GM18502 (cell line): ENCODE measurements around the gene SDK1.
"Not testable (repeated sequence)": the region's sequence is repeated elsewhere in the genome, so short reads cannot be mapped to it uniquely, and the experiment has no call there.

ENCODE experiments used
- ATAC-seq: cut with Tn5 transposase; IDR thresholded peaks from one replicate; pipeline ENCODE4 v1.9.1; 2021; ENCODE audit warnings: mild to moderate bottlenecking; ENCODE audit not compliant: unreplicated experiment, poor library complexity

The SDK1 gene

DNA sequence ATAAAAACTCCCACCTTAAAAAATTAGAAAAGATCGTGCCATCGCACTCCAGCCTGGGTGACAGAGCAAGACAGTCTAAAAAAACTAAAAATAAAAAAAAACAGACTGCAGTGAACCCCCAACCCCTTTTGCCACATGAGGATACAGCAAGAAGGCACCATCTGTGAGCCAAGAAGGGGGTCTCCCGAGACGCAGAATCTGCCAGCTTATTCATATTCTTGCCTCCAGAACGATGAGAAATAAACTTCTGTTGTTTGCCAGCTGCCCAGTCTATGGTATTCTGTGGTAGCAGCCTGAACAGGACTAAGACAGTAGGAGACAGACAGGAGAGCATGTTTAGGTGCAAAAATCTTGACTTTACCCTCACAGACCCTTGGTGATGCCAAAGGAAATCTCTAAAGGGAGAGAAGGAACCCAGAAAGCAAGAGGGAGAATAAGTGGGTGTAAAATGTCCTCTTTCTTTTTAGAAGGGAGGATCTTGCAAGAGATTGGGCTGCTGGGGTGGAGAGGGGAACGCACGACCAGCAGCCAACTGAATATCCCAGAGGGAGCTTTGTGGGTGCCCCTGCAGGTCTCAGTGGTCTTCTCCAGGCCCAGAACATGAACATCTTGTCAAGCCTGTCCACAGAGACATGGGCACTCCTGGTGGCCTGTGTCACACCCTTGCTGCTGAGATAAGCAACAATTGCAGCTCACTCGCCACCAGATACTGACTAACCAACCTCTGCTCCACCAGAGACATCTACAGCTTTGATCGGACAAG, 980.4 kb downstream of the SDK1 start:
- no peak for ATAC-seq

DNA sequence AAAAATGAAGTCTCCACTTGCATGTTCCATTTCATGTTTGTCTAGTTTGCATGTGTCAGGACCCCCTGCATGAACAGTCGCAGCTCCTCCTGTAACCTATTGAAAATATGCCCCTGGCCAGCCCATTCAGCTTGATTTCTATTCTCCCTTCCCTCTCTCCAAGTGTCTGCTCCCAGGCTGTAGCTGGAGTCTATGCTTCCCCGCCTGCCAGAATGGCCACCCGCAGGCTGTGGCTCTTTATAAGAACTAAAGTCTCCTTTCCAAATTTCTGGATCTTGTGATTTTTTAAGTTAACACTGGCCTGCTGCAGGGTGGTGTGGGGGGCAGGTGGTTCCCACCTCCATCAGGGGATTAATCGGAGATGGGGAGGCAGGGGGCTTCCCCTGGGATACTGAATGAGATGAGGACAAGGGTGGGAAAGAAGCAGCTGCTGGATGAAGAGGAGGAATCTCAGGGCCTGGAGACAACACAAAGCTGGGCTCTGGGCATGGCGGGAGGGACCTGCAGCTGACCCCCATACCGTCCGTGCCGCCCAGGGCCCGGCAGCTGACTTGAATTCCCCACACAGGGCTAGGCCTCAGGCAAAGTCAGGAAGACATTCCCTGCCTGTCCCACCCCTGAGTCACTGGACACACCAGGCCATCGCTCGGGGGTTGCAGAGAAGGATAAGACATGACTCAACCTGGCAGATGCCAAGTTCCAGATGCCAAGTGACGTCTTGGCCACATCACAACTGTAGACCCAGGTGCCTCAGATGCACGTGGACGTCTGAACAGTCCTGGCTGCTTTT, 981.6 kb downstream of the SDK1 start:
- no peak for ATAC-seq

DNA sequence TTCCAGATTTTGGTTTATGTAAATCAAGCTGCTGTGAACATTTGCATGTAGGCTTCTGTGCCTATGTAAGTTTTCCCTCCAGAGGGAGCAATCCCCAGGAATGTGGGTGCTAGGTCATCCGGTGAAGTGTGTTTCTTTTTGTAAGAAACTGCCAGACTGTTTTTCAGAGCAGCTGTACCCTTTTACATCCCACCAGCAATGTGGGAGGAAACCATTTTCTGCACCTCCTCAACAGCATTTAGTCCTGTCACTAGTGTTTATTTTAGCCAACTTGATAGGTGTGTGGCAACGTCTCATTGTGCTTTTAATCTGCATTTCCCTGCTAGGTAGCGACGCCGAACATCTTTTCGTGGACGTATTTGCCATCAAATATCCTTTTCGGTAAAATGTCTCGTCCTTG, 985.3 kb downstream of the SDK1 start:
- no peak for ATAC-seq

DNA sequence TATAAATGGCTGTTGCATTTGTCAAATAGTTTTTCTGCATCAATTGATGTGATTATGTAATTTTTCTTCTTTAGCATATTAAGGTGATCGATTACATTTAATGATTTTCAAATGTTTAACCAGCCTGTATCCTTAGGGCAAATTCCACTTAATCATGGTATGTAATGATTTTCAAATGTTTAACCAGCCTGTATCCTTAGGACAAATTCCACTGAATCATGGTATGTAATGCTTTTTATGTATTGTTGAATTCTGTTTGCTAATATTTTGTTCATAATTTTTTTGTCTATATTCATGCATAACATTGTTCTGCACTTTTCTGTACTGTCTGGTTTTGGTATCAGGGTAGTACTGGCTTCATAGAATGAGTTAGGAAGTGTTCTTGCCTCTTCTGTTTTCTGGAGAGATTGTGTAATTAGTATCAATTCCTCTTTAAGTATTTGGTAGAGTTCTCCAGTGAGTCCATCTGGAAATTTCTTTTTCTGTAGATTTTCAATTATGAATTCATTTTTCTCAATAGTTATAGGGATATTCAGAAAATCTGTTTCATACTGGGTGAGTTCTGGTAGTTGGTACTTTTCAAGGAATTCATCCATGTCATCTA, 987.8 kb downstream of the SDK1 start:
- no peak for ATAC-seq

DNA sequence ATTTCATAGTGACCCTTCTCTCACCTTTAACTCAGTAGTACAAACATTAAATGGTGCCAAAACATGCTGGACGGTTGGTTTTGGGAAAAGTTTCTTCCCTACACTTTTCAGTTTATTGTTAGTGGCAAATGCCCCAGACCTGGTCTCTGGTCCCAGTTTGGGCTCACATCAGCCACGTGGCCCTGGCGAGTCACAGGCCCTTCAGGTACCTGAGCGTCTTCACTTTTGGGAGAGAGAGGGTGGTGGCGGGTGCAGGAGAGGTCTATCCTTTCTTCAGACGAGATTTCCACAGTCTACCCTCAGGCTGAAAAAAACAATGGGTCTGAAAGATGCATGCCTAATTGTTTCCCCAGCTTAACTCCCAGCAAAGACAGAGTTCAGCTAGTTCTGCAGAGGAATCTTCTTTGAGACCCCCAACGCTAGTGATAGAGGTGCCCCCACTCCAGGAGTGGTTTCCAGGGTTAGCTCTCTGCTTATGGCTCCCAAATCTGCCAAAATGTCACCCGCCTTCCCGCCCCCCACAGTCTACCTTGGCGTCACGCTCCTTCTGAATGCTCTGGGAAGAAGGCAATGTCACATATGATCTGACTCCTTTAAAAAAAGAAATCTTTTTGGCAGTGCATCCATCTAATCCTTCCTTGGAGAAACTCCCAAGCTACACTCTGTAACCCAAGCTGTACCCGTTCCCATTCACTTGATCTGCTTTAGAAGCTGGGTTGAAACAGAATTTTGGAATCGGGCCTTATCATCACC, 996.3 kb downstream of the SDK1 start:
- ATAC-seq: no peak

DNA sequence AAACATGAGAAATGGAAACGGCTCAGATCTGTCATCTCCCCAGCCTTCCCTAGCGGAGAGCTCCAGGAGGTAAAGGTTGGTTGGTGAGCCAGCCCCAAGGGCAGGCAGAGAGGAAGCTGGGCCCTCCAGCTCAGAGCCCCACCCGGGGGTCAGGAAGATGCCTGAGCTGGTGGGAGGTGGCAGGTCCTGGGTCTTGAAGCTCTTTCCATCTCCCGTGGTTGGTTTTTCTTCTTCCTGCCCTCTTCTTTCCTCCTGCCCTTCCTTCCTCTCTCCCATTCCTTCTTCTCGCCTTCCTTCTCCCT, 996.8 kb downstream of the SDK1 start:
- no peak for ATAC-seq

DNA sequence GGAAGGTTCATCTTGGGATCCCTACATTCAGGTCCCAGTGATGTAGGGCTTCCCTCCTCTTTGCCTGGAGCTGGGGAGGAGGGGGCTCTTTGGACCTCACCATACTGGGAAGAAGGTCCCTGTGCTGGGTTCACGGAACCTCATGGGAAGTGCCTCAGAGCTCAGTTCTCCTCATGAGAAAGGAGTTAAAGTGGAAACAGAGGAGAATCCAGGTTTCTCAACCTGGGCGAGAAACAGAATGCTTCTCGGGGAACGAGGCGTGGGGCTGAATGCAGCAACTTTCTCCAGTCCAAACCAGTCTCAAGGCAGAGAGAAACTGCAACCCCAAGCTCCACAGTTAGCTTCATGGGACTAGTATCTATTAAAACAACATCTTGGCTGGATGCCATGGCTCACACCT, 998.4 kb downstream of the SDK1 start:
- no peak for ATAC-seq

DNA sequence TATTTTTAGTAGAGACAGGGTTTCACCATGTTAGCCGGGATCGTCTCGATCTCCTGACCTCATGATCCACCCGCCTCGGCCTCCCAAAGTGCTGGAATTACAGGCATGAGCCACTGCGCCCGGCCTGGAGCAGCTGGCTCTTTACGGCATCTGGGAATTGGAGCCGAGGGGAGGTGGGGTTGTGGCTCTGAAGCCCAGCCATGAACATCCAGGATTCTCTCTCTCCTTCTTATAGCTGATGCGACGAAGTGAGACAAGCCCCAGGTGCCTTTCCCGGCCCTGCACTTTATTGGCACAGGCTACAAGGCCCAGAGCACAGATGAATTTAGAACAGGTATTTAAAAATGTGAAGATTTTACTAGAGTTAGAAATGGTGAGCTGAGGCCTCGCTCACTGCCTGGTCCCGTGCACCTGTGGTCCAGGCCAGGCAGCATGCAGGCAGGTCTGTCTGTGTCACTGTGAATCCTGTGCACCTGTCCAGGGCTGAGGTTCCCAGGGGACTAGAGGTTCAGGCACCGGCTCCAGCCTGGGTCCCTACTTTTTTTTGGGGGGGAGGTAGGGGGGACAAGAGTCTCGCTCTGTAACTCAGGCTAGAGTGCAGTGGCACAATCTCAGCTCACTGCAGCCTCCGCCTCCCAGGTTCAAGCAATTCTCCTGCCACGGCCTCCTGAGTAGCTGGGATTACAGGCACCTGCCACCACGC, 1001.3 kb downstream of the SDK1 start:
- no peak for ATAC-seq

DNA sequence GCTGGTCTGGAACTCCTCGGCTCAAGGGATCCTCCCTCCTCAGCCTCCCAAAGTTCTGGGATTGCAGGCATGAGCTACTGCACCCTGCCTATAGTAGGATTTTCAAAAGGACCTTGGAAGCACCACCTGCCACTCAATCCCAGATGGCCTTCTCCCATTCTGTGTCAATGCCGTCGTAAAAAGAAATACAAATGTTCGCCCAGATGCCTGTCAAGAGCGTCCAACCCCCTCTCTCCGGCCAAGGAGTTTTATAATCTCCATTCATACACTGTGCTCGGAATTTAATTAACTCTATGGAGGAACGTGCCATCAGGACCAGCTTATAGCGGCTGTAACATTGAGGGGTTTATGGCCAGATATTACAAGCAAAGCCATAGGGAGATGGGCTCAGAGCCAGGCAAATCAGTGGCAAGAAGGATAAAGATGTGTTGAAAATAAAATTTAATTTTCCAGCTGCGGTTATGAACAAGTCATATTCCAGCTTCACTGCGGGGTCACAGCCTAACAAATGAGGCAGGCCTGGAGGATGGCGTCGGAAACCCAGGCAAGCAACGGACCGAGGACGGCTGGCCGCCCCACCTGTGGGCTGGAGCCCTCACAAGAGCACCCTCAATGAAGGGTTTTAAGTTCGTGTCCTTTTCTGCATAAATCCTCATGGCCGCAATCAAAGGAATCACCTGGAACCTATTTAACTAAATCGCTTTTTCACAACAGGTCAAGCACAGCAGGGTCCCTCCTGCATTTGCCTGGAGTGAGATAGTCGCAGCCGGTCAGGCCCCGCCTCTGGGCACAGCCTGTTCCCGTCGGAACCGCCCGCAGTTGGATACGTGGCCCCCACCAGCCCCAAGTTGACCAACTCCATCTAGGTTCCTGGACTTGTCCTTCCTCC, 1006.5 kb downstream of the SDK1 start:
- ATAC-seq: no peak

DNA sequence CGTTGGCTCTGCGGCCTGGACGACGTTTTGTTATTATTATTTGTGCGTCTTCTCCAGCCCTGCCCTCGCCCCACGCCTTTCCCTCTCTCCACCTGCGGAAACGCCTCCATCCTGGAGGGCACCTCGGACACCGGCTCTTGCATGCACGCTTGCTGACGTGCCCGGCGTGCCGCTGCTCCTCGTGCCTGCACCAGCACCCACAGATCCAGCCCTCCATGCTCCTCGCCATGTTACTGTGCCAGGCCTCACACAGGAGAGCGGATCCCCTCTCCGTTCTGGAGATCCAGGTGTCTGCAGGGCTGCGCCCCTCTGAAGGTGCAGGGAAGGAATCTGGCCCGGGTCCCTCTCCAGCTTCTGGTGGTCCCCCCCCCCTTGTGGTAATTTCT, 1007.1 kb downstream of the SDK1 start:
- no peak for ATAC-seq

DNA sequence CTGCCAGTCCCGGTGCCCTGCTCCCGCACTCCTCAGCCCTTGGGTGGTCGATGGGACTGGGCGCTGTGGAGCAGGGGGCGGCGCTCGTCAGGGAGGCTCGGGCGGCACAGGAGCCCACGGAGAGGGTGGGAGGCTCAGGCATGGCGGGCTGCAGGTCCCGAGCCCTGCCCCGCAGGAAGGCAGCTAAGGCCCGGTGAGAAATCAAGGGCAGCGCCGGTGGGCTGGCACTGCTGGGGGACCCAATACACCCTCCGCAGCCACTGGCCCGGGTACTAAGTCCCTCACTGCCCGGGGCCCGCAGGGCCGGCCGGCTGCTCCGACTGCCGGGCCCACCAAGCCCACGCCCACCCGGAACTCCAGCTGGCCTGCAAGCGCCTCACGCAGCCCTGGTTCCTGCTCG, 1012.9 kb downstream of the SDK1 start:
- ATAC-seq: not testable (repeated sequence)

DNA sequence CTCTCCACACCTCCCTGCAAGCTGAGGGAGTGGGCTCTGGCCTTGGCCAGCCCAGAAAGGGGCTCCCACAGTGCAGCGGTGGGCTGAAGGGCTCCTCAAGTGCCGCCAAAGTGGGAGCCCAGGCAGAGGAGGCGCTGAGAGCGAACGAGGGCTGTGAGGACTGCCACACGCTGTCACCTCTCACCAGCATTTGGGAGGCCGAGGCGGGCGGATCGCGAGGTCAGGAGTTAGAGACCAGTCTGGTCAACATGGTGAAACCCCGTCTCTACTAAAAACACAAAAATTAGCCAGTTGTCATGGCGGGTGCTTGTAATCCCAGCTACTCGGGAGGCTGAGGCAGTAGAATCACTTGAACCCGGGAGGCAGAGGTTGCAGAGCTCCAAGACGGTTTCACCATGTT, 1013.3 kb downstream of the SDK1 start:
- ATAC-seq: not testable (repeated sequence)
